DMS114 treated with DMSO at 0.1 percent for 48 hours (cell line): ENCODE results near the gene RBM15B.

Experiments
- DNase-seq: peaks from one replicate; lab custom pipeline; 2025; ENCODE audit not compliant: unreplicated experiment; lab: John Stamatoyannopoulos, UW

RBM15B gene

GRCh38 chr3:51391566-51392354 lies 675 bp downstream of the RBM15B start:
- DNase-seq = no peak

DNA sequence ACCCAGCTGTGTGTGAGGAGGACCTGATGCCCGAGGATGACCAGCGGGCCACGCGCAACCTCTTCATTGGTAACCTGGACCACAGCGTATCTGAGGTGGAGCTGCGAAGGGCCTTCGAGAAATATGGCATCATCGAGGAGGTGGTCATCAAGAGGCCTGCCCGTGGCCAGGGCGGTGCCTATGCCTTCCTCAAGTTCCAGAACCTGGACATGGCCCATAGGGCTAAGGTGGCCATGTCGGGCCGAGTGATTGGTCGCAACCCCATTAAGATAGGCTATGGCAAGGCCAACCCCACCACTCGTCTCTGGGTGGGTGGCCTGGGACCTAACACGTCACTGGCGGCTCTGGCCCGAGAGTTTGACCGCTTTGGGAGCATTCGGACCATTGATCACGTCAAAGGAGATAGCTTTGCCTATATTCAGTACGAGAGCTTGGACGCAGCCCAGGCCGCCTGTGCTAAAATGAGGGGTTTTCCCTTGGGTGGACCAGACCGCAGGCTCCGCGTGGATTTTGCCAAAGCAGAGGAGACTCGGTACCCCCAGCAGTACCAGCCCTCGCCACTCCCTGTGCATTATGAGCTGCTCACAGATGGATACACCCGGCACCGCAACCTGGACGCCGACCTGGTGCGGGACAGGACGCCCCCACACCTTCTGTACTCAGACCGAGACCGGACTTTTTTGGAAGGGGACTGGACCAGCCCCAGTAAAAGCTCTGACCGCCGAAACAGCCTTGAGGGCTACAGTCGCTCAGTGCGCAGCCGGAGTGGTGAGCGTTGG lies 1.5 kb downstream of the RBM15B start:
- DNase-seq = no peak

GRCh38 chr3:51393134-51393495 lies 2.0 kb downstream of the RBM15B start:
- no peak for DNase-seq

DNA sequence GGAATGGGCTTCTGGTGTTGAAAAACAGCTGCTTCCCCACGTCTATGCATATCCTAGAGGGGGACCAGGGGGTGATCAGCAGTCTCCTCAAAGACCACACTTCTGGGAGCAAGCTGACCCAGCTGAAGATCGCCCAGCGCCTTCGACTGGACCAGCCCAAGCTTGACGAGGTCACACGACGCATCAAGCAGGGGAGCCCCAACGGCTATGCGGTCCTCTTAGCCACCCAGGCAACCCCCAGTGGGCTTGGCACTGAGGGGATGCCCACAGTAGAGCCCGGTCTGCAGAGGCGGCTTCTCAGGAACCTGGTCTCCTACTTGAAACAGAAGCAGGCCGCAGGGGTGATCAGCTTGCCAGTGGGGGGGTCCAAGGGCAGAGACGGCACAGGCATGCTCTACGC lies 2.5 kb downstream of the RBM15B start:
- DNase-seq = no peak

- DNase-seq = no peak
Observed at GRCh38 chr3:51394541-51394940, 3.5 kb downstream of the RBM15B start.

GRCh38 chr3:51395493-51396213 lies 4.6 kb downstream of the RBM15B start:
- DNase-seq = no peak

GRCh38 chr3:51396401-51396800 lies 5.3 kb downstream of the RBM15B start:
- DNase-seq = no peak

GRCh38 chr3:51397392-51397791 lies 6.3 kb downstream of the RBM15B start:
- DNase-seq = no peak

DNA sequence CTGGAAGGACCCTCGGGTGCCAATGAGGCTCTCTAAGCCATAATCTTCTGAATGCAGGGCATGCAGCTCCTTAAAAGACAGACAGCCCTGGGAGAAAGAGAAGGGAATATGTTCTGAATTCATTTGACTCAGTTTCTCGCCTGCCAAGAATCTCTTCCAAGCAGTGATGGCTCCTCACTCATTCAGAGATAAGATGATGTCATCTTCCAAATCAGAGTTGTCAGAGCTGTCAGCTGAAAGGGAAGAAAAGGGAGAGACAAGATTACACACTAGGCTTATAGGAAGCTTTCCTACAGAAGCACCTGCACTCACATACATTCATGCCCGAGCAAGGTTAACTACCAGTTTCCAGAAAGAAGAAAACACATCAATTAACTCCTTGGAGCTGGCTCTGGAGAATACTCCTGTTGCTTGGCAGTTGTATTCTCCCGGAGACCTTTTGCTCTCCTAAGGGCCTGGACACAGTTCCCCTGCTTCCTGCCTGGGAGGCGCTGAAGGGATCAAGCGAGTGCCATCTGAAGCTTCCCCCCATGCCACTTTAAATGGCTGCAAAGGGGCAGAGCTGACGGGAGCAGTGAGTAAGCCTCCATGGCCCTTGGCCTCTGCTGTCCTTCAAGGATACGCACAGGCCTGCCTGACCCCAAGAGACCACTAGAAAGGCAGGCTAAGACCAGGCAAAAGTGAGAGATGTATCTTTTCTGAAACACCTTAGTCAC lies 7.7 kb downstream of the RBM15B start:
- no peak for DNase-seq

DNA sequence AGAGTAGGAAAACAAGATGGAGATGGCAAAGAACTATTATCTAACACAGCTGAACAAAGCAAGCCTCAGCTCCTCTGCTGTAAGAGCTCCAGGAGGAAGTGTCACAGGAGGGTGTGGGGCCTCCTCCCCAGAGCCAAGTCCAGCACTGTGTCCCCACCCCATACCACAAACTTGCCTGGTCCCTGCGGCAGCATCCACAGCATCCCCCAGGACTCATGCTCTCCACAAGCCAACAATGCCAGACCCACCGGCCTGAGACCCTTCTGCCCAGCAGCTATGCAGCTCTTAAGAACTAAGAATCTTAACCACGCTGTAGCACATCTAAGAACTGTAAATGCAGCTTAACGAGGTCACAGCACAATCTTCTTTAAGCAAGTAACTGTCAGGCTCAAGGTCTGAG lies 9.1 kb downstream of the RBM15B start:
- no peak for DNase-seq

DNA sequence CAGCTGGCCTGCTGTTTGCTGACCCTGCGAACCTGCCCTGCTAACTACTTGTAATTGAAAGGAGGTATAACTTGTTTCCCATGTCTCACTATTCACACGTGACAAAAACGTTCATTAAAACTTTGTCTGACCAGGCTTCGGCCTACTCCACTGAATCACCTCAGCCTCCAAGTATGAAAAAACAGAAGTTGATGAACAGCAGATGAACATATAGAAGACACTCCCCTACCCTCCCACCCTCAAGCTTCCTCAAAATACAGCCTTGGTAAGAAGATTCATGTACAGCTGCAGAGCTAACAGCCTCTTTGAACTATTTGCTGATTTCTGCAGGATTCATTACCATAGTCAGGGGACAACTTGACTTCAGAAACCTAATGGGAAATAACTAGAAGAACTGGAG lies 10.7 kb downstream of the RBM15B start:
- no peak for DNase-seq

GRCh38 chr3:51403675-51404074 lies 12.6 kb downstream of the RBM15B start:
- no peak for DNase-seq

DNA sequence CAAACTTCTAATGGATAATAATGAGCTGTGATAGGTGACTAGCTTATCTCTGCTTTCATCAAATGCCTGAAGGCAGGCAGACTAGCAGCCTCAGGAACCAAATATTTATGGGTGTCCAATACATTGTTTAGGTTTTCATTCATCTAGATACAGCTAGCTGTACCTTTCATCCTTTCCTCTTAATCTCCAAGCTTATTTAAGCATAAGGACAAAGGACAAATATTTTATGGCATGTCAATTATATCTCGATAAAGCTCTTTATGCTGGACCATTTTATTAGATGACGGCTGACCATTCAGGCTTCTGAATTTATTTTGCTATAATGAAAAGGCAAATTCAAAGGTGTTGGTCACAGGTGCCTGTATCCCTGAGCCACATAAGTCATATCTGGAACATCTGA lies 16.9 kb downstream of the RBM15B start:
- DNase-seq = no peak

DNA sequence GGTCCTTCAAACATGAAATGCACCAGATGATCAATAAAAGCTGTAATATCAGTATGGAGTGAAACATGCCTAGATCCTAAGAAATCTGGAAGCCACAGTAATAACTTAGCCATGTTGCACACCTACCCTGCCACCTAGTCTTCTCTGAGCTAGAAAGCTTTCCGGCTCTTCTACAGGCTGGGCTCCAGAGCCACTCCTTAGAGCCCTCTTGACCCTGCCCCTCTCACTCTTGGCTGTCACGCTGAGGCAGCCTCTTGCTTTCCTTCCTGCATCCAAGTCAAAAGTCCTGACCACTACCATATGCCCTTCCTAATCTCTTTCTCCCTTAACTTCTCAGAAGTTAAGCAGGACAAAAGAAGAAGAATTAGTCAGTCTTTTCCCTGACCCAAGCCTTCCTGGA lies 17.7 kb downstream of the RBM15B start:
- no peak for DNase-seq

DNA sequence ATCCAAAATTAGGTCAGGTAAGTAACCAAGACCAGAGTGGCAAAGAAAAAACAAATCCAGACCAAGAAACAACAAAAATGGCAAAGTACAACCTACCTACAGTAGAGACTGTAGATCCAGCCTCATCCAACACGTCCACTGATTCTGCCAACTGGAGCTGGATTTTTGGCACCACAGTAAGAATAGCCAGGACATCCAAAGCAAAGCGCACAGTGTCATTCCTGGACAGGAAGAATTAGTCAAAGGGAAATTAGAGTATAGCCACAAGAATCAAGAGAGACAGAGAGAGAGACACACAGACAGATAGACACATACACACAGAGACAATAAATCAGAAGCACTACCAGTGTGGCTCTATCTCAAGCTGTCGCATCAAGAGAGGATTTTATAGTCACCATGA lies 31.1 kb downstream of the RBM15B start:
- no peak for DNase-seq

GRCh38 chr3:51426921-51427320 lies 35.8 kb downstream of the RBM15B start:
- no peak for DNase-seq

DNA sequence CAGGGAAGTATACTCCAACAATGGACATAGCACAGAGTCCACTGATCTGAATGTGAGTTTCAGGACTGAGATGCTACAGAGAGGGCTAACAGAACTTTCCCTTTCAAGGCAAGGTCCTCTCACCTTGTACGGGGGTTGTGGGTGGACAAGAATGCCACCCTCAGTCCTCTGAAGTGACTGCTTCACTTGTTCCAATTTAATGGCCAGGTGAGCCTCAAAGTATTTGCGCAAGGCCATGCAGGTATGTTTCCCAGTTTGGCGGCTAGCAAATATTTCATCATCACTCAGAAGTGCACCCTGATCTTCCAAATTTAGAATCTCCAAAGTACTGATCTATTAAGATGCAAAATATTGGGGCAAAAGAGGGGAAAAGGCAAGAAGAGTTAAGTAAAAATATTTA lies 38.1 kb downstream of the RBM15B start:
- DNase-seq = no peak

GRCh38 chr3:51434110-51434509 lies 43.0 kb downstream of the RBM15B start:
- DNase-seq = no peak

- DNase-seq = no peak
Observed at GRCh38 chr3:51434746-51435327, 43.8 kb downstream of the RBM15B start.

GRCh38 chr3:51436998-51437639 lies 46.0 kb downstream of the RBM15B start:
- no peak for DNase-seq
